Transverse colon (tissue), 4 donors: ENCODE measurements around the gene AHSG. TPM values are rescaled to one million over a fixed set of nuclear protein-coding genes. Genes with fewer than 3 reads are reported as not detected.
"Not testable (repeated sequence)": the region's sequence is repeated elsewhere in the genome, so short reads cannot be mapped to it uniquely, and the experiment has no call there.

Source experiments
- DNase-seq: peaks from one replicate; pipeline ENCODE4 v3.0.0-alpha.2; 2019
- H3K27ac ChIP-seq, 4 donors: fragments of 200-600 bp; sonication (generic); 2 replicates each; pipeline ENCODE4 v1.5.1; 2016 to 2018; ENCODE audit warnings: inconsistent platforms in 4 of 4
- H3K27me3 ChIP-seq: fragments of 200-600 bp; sonication (generic); 2 replicates; pipeline ENCODE4 v1.5.1; 2017; ENCODE audit warnings: inconsistent platforms
- H3K36me3 ChIP-seq, 4 donors: fragments of 200-600 bp; sonication (generic); 2 replicates each; pipeline ENCODE4 v1.5.1; 2017 to 2019; ENCODE audit warnings: inconsistent platforms in 4 of 4
- H3K4me1 ChIP-seq, 4 donors: fragments of 200-600 bp; sonication (generic); 2 replicates each; pipeline ENCODE4 v1.5.1; 2017 to 2020; ENCODE audit warnings: inconsistent platforms in 4 of 4
- H3K4me3 ChIP-seq, 4 donors: fragments of 200-600 bp; sonication (generic); 1 replicate in 1 of 4; 2 replicates in 3 of 4; pipeline versions ENCODE4 v1.5.1 to v1.6.1; 2017 to 2019; ENCODE audit warnings: inconsistent platforms in 4 of 4
- H3K9me3 ChIP-seq, 2 donors: fragments of 200-600 bp; sonication (generic); 2 replicates each; pipeline ENCODE4 v1.5.1; 2017 to 2019; ENCODE audit warnings: inconsistent platforms in 2 of 2
- EP300 ChIP-seq: sonication (generic); formaldehyde crosslinking; IDR thresholded peaks from one replicate; pipeline ENCODE4 v1.6.1; 2017; ENCODE audit warnings: antibody characterized with exemption, low read depth
- POLR2A ChIP-seq: fragments of 450-650 bp; IDR thresholded peaks from one replicate; pipeline ENCODE4 v1.6.1; 2016; ENCODE audit warnings: antibody characterized with exemption, mild to moderate bottlenecking, moderate library complexity
- POLR2AphosphoS5 ChIP-seq, 3 donors: sonication (generic); formaldehyde crosslinking; IDR thresholded peaks; one replicate each; pipeline ENCODE4 v1.6.1; 2016; ENCODE audit warnings: antibody characterized with exemption in 3 of 3
- WGBS, 2 donors: methylation state at CpG; one replicate each; pipeline ENCODE4 v1.1.5; 2018; ENCODE audit warnings: low coverage in 1 of 2; 5-methylcytosine and 5-hydroxymethylcytosine counted together
- in situ Hi-C, 4 donors: fragments of 200-750 bp; cut with MboI; loops; one replicate each; pipeline versions ENCODE4 v1.15.0 to v1.15.1; 2017; ENCODE audit warnings: low sequenced_read_pairs in 3 of 4, low pct_ligation_motif_present in 1 of 4, low pct_unique_long_range_greater_than_20kb in 1 of 4
- intact Hi-C: fragments of 100-400 bp; cut with DNase I; formaldehyde crosslinking; loops from one replicate; pipeline ENCODE4 v1.15.1; 2023; ENCODE audit warnings: low total_unique reads
- total RNA-seq, 4 donors: library from RNA; depleted of rRNA; stranded (reverse); fragments of >200 nt; gene quantifications; one replicate each; pipeline ENCODE4 v1.1.0, GENCODE V29; 2016
- TF ChIP-seq, protein P1 (sequence below), 5 experiments: fragments of 200-600 bp in 3 of 5; fragments of 450-650 bp in 2 of 5; sonication (generic) in 3 of 5; IDR thresholded peaks; 1 replicate in 2 of 5; 2 replicates in 3 of 5; pipeline ENCODE4 v1.5.1; 2016 to 2017; ENCODE audit warnings: antibody characterized with exemption in 5 of 5, inconsistent platforms in 3 of 5, mild to moderate bottlenecking in 2 of 5, moderate library complexity in 1 of 5

AHSG gene
- total RNA-seq, 4 donors from 2014 or later, result not detected

DNA sequence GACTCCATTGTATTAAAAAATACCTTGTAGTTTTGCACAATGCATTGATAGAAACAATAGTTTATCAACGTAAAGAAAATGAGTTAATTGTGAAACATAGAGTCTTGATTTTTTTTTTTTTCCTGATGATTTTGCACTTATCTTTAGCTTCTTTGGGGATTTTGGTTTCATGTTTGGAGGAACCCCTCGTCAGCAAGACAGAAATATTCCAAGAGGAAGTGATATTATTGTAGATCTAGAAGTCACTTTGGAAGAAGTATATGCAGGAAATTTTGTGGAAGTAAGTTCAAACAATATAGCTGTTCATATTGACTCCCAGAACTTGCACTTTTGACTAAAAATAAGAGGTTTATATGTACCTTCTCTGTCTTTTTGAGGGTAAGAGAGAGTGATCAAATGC is 35.3 kb upstream of the AHSG start:
- in situ Hi-C loops (no loop called here), intact Hi-C loops (no loop called here)
- Histone ChIP-seq H3K27ac (no peak overlapping the region), H3K4me1 (peaks cover 0 to 2% (median 0%) of the 10 kb centered on the region in 4 donors), H3K27me3 (no peaks in the 10 kb centered on the region), H3K9me3 (no peaks in the 10 kb centered on the region), H3K4me3 (no peak overlapping the region), H3K36me3 (peaks cover 3 to 65% (median 26%) of the 10 kb centered on the region in 4 donors)
- no peak for DNase-seq
- TF ChIP-seq, protein P1, sequence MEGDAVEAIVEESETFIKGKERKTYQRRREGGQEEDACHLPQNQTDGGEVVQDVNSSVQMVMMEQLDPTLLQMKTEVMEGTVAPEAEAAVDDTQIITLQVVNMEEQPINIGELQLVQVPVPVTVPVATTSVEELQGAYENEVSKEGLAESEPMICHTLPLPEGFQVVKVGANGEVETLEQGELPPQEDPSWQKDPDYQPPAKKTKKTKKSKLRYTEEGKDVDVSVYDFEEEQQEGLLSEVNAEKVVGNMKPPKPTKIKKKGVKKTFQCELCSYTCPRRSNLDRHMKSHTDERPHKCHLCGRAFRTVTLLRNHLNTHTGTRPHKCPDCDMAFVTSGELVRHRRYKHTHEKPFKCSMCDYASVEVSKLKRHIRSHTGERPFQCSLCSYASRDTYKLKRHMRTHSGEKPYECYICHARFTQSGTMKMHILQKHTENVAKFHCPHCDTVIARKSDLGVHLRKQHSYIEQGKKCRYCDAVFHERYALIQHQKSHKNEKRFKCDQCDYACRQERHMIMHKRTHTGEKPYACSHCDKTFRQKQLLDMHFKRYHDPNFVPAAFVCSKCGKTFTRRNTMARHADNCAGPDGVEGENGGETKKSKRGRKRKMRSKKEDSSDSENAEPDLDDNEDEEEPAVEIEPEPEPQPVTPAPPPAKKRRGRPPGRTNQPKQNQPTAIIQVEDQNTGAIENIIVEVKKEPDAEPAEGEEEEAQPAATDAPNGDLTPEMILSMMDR (IDR thresholded peaks at IDR 0.05), result no peak
- no peak for TF ChIP-seq POLR2AphosphoS5 (IDR thresholded peaks at IDR 0.05)
- TF ChIP-seq POLR2A, result no peak
- no peak for TF ChIP-seq EP300
- WGBS, 2 donors, result 70 to 89% methylated on average over 2 of the region's 2 CpGs

DNA sequence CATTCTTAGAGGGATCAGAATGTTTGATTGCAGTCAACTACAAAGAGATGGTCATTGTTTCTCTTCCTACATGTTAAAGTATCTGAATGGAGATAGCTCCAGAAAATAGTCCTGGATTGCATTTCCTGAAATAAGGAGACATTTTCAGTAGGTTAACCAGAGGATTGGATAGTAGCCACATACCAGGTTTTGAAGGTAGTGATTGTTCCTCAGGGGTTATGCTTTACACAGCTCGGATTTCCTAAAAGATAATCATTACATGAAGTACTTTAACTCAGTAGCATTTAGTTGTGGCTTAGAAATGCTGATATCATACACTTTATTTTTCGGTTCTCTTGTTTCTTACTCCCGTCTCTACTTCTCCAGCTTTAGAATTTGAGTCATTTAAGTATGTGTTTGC is 32.1 kb upstream of the AHSG start:
- intact Hi-C loops, result no loop called here
- Histone ChIP-seq H3K27ac (no peak overlapping the region), H3K27me3 (no peaks in the 10 kb centered on the region), H3K4me1 (no peaks in the 10 kb centered on the region), H3K36me3 (peaks cover 3 to 73% (median 34%) of the 10 kb centered on the region in 4 donors), H3K9me3 (no peaks in the 10 kb centered on the region), H3K4me3 (no peak overlapping the region)
- 95 to 96% methylated on average over 3 of the region's 3 CpGs for WGBS, 2 donors
- no peak for TF ChIP-seq POLR2AphosphoS5 (IDR thresholded peaks at IDR 0.05)
- no peak for TF ChIP-seq EP300
- no peak for TF ChIP-seq POLR2A
- TF ChIP-seq, protein P1 (IDR thresholded peaks at IDR 0.05), result no peak
- in situ Hi-C loops, result no loop called here
- DNase-seq, result no peak

DNA sequence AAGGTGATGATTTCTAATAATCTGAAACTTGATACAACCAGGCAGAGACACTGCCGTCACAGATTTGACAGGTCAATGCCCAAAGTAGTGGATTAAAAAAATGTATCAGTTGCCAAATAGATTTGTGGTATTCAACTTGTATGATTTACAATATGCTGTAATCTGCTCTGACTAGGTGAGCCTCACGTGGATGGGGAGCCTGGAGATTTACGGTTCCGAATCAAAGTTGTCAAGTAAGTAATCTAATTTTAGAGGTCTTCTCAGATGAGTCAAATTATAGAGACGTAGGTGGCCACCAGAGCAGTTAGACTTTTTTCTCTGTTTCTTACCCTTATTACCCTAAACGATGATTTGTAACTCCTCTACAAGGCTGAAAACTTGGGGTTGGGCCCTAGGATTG is 30.3 kb upstream of the AHSG start:
- 86 to 94% methylated on average over 5 to 6 of the region's 6 CpGs for WGBS, 2 donors
- no peak for TF ChIP-seq EP300
- TF ChIP-seq, protein P1 (IDR thresholded peaks at IDR 0.05), result no peak
- no peak for TF ChIP-seq POLR2A
- no peak for TF ChIP-seq POLR2AphosphoS5 (IDR thresholded peaks at IDR 0.05)
- intact Hi-C loops, result no loop called here
- no peak for DNase-seq
- H3K4me1 ChIP-seq, result no peaks in the 10 kb centered on the region
- H3K9me3 ChIP-seq, result no peaks in the 10 kb centered on the region
- in situ Hi-C loops, result no loop called here
- no peak overlapping the region for H3K4me3 ChIP-seq
- H3K27me3 ChIP-seq, result no peaks in the 10 kb centered on the region
- H3K36me3 ChIP-seq, result peaks cover 3 to 66% (median 30%) of the 10 kb centered on the region in 4 donors
- no peak overlapping the region for H3K27ac ChIP-seq

DNA sequence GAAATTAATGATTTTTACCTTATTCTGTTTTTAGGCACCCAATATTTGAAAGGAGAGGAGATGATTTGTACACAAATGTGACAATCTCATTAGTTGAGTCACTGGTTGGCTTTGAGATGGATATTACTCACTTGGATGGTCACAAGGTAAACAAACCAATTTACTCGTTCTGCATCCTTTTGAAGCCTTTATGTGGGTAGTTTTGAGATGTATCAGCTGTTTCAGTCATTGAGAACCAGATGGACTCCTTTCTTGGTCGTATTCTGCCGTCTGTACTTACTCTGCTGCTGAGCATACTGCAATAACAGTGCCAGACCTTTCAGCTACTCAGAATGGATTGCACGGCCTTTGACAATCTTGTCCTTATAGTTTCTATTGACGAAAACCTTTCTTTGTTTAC is 29.0 kb upstream of the AHSG start:
- WGBS, 2 donors, result 66 to 78% methylated on average over 3 to 5 of the region's 5 CpGs
- Histone ChIP-seq H3K9me3 (no peaks in the 10 kb centered on the region), H3K27me3 (no peaks in the 10 kb centered on the region), H3K4me1 (no peaks in the 10 kb centered on the region), H3K36me3 (peaks cover 0 to 62% (median 28%) of the 10 kb centered on the region in 4 donors), H3K27ac (no peak overlapping the region), H3K4me3 (no peak overlapping the region)
- in situ Hi-C loops (no loop called here), intact Hi-C loops (no loop called here)
- TF ChIP-seq POLR2A (no peak), EP300 (no peak), POLR2AphosphoS5 (IDR thresholded peaks at IDR 0.05) (no peak)
- TF ChIP-seq, protein P1 (IDR thresholded peaks at IDR 0.05), result no peak
- DNase-seq, result no peak

DNA sequence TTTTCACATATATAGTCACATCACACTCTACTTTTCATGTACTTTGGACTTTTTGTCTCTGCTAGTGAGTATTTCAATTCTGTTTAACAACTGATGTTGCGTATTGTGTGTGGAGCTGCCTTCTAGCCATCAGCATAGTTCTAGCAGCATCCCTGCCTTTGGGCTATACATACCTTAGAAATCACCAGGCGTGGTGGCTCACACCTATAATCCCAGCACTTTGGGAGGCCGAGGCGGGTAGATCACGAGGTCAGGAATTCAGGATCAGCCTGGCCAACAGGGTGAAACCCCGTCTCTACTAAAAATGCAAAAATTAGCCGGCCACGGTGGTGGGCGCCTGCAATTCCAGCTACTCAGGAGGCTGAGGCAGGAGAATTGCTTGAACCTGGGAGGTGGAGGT is 26.6 kb upstream of the AHSG start:
- H3K27me3 ChIP-seq, DNase-seq, in situ Hi-C loops, intact Hi-C loops, H3K4me3 ChIP-seq, H3K9me3 ChIP-seq, H3K27ac ChIP-seq, H3K4me1 ChIP-seq: not testable (repeated sequence)
- 96 to 100% methylated on average over 1 to 9 of the region's 9 CpGs for WGBS, 2 donors
- H3K36me3 ChIP-seq, result peaks cover 0 to 48% (median 23%) of the 10 kb centered on the region in 4 donors
